GM06990 (cell line): ENCODE measurements around the gene PAEP.

Experiments used
- DNase-seq: peaks from one replicate; pipeline ENCODE4 v3.0.0-alpha.2; 2011; ENCODE audit not compliant: insufficient read length; ENCODE audit errors: extremely low read depth
- H3K27me3 ChIP-seq: replicated peaks from 2 replicates; pipeline ENCODE4 v1.6.0; 2011; ENCODE audit warnings: low read length; ENCODE audit not compliant: control insufficient read depth, insufficient read depth
- H3K36me3 ChIP-seq: 2 replicates; pipeline ENCODE4 v1.5.1; 2011; ENCODE audit warnings: low read length; ENCODE audit not compliant: control insufficient read depth, insufficient read depth
- H3K4me3 ChIP-seq: replicated peaks from 2 replicates; pipeline ENCODE4 v1.5.1; 2011; ENCODE audit warnings: low read depth, mild to moderate bottlenecking, control low read depth, low read length
- CTCF ChIP-seq: IDR thresholded peaks from 2 replicates; pipeline ENCODE4 v1.5.1; 2011; ENCODE audit warnings: low read length, control low read depth, mild to moderate bottlenecking, inconsistent platforms; ENCODE audit not compliant: insufficient read depth, poor library complexity, severe bottlenecking

Gene PAEP

GRCh38 chr9:135615666-135616618 lies 54.4 kb downstream of the PAEP start:
- H3K36me3 ChIP-seq = no peaks in the 10 kb centered on the region
- H3K4me3 ChIP-seq = no peak overlapping the region
- no peak for DNase-seq
- peak; percentile 10 for TF ChIP-seq CTCF
- no peaks in the 10 kb centered on the region for H3K27me3 ChIP-seq
